GM20431 (cell line): Measurements from ENCODE around the gene MTPN.

Source experiments
- in situ Hi-C: fragments of 300-500 bp; cut with MseI, MboI; formaldehyde crosslinking; loops from one replicate; pipeline ENCODE4 v1.15.0; 2020; ENCODE audit warnings: low sequenced_read_pairs; ENCODE audit not compliant: unreplicated experiment

MTPN gene

GRCh38 chr7:135977007-135977741 lies at the start of gene MTPN:
Gene MTPN (minus strand): TSS chr7:135977359. CDS start chr7:135977100, 259 bp downstream.
- in situ Hi-C loops, result no loop called here

- in situ Hi-C loops, result no loop called here
Measured at GRCh38 chr7:136026209-136026608, 49.0 kb upstream of the MTPN start.

- in situ Hi-C loops, result loop anchor here (25.0 kb wide), 1 partner anchor 736 kb away; no protein-coding TSS in a partner anchor
Measured at GRCh38 chr7:136023134-136023869, 46.1 kb upstream of the MTPN start.

- in situ Hi-C loops, result loop anchor here (25.0 kb wide), 1 partner anchor 733 kb away; no protein-coding TSS in a partner anchor
Measured at GRCh38 chr7:136020556-136020955, 43.4 kb upstream of the MTPN start.

- in situ Hi-C loops, result loop anchor here (25.0 kb wide), 1 partner anchor 731 kb away; no protein-coding TSS in a partner anchor
Measured at GRCh38 chr7:136018104-136018503, 40.9 kb upstream of the MTPN start.

GRCh38 chr7:136016649-136017395 lies 39.7 kb upstream of the MTPN start:
- in situ Hi-C loops, result loop anchor here (25.0 kb wide), 1 partner anchor 730 kb away; no protein-coding TSS in a partner anchor

- in situ Hi-C loops, result loop anchor here (25.0 kb wide), 1 partner anchor 728 kb away; no protein-coding TSS in a partner anchor
Measured at GRCh38 chr7:136015638-136016037, 38.5 kb upstream of the MTPN start.

GRCh38 chr7:136014659-136015058 lies 37.5 kb upstream of the MTPN start:
- in situ Hi-C loops, result loop anchor here (5.0 to 25.0 kb wide), 2 partner anchors 212 to 727 kb away; no protein-coding TSS in a partner anchor

GRCh38 chr7:136012238-136012637 lies 35.1 kb upstream of the MTPN start:
- in situ Hi-C loops, result loop anchor here (5.0 to 25.0 kb wide), 2 partner anchors 210 to 725 kb away; no protein-coding TSS in a partner anchor

GRCh38 chr7:136009488-136010079 lies 32.4 kb upstream of the MTPN start:
- in situ Hi-C loops, result loop anchor here (5.0 to 25.0 kb wide), 2 partner anchors 207 to 722 kb away; no protein-coding TSS in a partner anchor

- in situ Hi-C loops, result loop anchor here (25.0 kb wide), 1 partner anchor 719 kb away; no protein-coding TSS in a partner anchor
Measured at GRCh38 chr7:136006208-136006607, 29.0 kb upstream of the MTPN start.

- in situ Hi-C loops, result loop anchor here (25.0 kb wide), 1 partner anchor 717 kb away; no protein-coding TSS in a partner anchor
Measured at GRCh38 chr7:136004083-136004482, 26.9 kb upstream of the MTPN start.

- in situ Hi-C loops, result loop anchor here (25.0 kb wide), 1 partner anchor 716 kb away; no protein-coding TSS in a partner anchor
Measured at GRCh38 chr7:136002802-136003201, 25.6 kb upstream of the MTPN start.

GRCh38 chr7:136000288-136000913 lies 23.2 kb upstream of the MTPN start:
- in situ Hi-C loops, result loop anchor here (25.0 kb wide), 1 partner anchor 713 kb away; no protein-coding TSS in a partner anchor

- in situ Hi-C loops, result no loop called here
Measured at GRCh38 chr7:135998081-135998480, 20.9 kb upstream of the MTPN start.

GRCh38 chr7:135995748-135996147 lies 18.6 kb upstream of the MTPN start:
- in situ Hi-C loops, result no loop called here

GRCh38 chr7:135994466-135995205 lies 17.5 kb upstream of the MTPN start:
- in situ Hi-C loops, result no loop called here

- in situ Hi-C loops, result no loop called here
Measured at GRCh38 chr7:135993950-135994349, 16.8 kb upstream of the MTPN start.
